Measurements from ENCODE around the gene TRIM33.

GRCh38 chr1:114510274-114511031, 550 bp downstream of the TRIM33 start:
- no peak for TF ChIP-seq CTCF (conservative IDR thresholded peaks at IDR 0.05 in 1 of 2, IDR thresholded peaks at IDR 0.05 in 1 of 2; ENCODE audit: low read depth in 1 of 2, low read length in 2 of 2)
- no peak for TF ChIP-seq EZH2 (IDR thresholded peaks at IDR 0.05; ENCODE audit: low read length, missing control alignments)

Data from fibroblast of lung (primary cell).